KMS-11 (cell line): ENCODE measurements around the gene COPS8.

Experiments used
- H2AFZ ChIP-seq: fragments of 200-600 bp; sonication (generic); 2 replicates; pipeline ENCODE4 v1.6.1; 2016; ENCODE audit warnings: antibody characterized with exemption, mixed run types, low read depth
- H3K27ac ChIP-seq: fragments of 200-600 bp; sonication (generic); 2 replicates; pipeline ENCODE4 v1.6.1; 2016; ENCODE audit warnings: mild to moderate bottlenecking, mixed run types
- H3K27me3 ChIP-seq: fragments of 200-600 bp; sonication (generic); 2 replicates; pipeline ENCODE4 v1.6.1; 2017; ENCODE audit warnings: mild to moderate bottlenecking, low read depth, mixed run types, moderate library complexity; ENCODE audit not compliant: insufficient read depth
- H3K36me3 ChIP-seq: fragments of 200-600 bp; sonication (generic); 2 replicates; pipeline ENCODE4 v1.6.1; 2017; ENCODE audit warnings: mild to moderate bottlenecking, mixed run types; ENCODE audit not compliant: insufficient read depth
- H3K4me1 ChIP-seq: fragments of 200-600 bp; sonication (generic); 2 replicates; pipeline ENCODE4 v1.6.1; 2016; ENCODE audit warnings: mild to moderate bottlenecking, low read depth, mixed run types; ENCODE audit not compliant: poor library complexity, severe bottlenecking
- H3K4me2 ChIP-seq: fragments of 200-600 bp; sonication (generic); 2 replicates; pipeline ENCODE4 v1.7.0; 2016; ENCODE audit warnings: mild to moderate bottlenecking, mixed run types
- H3K4me3 ChIP-seq: fragments of 200-600 bp; sonication (generic); IDR thresholded peaks from 2 replicates; pipeline ENCODE4 v1.6.1; 2017; ENCODE audit warnings: low read depth, low read length, mixed read lengths; ENCODE audit not compliant: insufficient read depth
- H3K79me2 ChIP-seq: fragments of 200-600 bp; sonication (generic); 2 replicates; pipeline ENCODE4 v1.6.1; 2016; ENCODE audit warnings: low read depth, mixed run types; ENCODE audit not compliant: insufficient read depth
- H3K9ac ChIP-seq: fragments of 200-600 bp; sonication (generic); 2 replicates; pipeline ENCODE4 v1.6.1; 2016; ENCODE audit warnings: mild to moderate bottlenecking, mixed run types
- H4K20me1 ChIP-seq: fragments of 200-600 bp; sonication (generic); 2 replicates; pipeline ENCODE4 v1.6.1; 2016; ENCODE audit warnings: mild to moderate bottlenecking, mixed run types; ENCODE audit not compliant: insufficient read depth
- CTCF ChIP-seq: fragments of 200-600 bp; sonication (generic); conservative IDR thresholded peaks from 2 replicates; pipeline ENCODE4 v1.6.1; 2017; ENCODE audit warnings: low read depth, mild to moderate bottlenecking, antibody characterized with exemption, low read length, moderate library complexity, mixed read lengths

Gene COPS8

DNA sequence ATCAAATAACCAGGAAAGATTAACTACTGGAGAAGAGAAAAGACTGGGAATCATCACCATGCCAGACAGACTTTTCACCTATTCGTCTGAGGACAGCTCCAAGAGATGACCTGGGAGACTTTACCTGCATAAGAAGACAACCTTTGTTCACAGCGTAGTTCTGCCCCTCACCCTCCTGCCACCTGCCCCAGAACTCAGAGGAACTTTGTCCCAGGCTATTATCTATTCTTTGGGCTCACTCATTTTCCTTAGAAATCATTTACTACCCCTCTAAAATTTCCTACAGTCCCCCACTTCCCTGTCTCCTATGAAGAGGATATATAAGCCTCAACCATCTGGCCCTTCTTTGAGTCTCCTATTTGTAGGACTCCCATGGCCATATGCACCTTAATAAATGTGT is 19.3 kb upstream of the COPS8 start:
- Histone ChIP-seq H3K4me3 (no peak overlapping the region), H3K4me2 (no peak overlapping the region), H3K9ac (no peak overlapping the region), H3K36me3 (no peaks in the 10 kb centered on the region), H3K4me1 (peaks cover 8% of the 10 kb centered on the region), H3K27me3 (no peaks in the 10 kb centered on the region), H4K20me1 (no peaks in the 10 kb centered on the region), H3K27ac (no peak overlapping the region), H2AFZ (no peak overlapping the region), H3K79me2 (no peaks in the 10 kb centered on the region)
- TF ChIP-seq CTCF, result no peak

DNA sequence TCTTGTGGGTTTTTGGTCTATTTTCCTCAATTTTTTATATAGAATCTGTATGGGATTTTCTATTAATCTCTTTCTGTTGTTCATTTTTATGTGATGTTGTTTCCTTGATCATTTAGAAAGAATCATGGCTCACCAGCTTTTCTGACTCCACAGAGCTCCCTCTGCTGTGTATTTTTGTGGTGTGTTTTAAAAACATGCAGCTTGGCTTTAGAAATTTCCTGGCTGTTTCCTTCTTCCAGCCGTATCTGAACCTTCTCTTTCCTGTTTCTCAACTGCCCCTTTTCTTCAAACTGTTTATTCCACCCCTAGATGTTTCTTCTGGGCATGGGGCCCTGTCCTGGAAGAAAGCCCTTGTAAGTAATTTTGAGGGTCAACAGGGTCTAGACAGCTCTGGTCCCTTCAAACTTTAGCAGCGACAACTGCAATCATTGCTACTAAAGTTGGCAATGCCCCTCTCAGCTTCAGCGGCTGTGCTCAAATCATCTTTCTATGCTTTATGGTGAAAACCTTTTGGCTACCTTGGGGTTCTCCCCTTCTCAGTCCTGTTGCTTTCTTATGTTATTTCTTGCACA is 17.6 kb upstream of the COPS8 start:
- no peaks in the 10 kb centered on the region for H3K79me2 ChIP-seq
- H3K4me2 ChIP-seq, result no peak overlapping the region
- no peak overlapping the region for H2AFZ ChIP-seq
- no peaks in the 10 kb centered on the region for H3K4me1 ChIP-seq
- H4K20me1 ChIP-seq, result no peaks in the 10 kb centered on the region
- no peak overlapping the region for H3K27ac ChIP-seq
- H3K27me3 ChIP-seq, result no peaks in the 10 kb centered on the region
- no peak overlapping the region for H3K4me3 ChIP-seq
- H3K9ac ChIP-seq, result no peak overlapping the region
- no peaks in the 10 kb centered on the region for H3K36me3 ChIP-seq
- TF ChIP-seq CTCF, result no peak

DNA sequence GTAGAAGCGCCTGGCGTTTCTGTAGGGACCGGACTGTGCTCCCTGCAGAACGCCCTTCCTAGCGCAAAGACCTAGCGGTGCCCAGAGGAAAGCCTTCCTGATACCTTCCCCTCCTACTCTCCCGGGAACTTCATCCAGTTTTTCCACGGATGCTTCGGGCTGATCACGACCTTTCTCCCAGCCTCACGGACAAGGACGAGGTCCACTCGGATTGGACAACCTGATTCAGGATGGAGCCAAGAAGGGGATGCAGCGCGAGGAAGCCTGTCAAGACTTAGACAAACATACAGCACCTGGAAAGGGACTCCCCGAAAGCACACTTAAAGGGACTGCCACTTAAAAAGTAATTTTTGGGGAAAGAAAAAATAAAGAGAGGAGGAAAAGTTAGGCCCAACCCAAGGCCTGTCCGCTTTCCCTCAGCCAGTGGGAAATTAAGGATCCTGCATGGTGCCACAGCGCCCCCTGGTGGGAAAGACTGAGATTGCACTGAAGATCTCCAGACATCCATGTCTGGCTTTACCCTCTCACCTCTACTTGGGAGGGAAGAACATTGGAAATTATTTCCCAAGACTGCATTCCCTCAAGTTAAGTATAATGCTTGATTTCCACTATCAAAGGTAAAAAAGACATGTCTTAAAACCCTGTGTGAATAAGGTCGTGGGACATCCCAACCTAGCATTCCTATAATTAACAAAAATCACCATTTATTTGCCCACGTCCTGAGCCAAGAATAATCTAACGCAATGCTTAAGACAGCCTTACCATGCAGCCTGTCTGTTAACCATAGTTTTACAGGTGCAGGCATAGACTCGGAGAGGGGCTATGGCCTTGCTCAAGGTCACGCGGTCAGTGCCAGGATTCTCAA is 13.4 kb upstream of the COPS8 start:
- Histone ChIP-seq H2AFZ (no peak overlapping the region), H3K4me1 (no peaks in the 10 kb centered on the region), H3K27ac (no peak overlapping the region), H4K20me1 (no peaks in the 10 kb centered on the region), H3K9ac (no peak overlapping the region), H3K27me3 (no peaks in the 10 kb centered on the region), H3K4me2 (no peak overlapping the region), H3K4me3 (no peak overlapping the region), H3K79me2 (no peaks in the 10 kb centered on the region), H3K36me3 (no peaks in the 10 kb centered on the region)
- peak; percentile 97 for TF ChIP-seq CTCF

DNA sequence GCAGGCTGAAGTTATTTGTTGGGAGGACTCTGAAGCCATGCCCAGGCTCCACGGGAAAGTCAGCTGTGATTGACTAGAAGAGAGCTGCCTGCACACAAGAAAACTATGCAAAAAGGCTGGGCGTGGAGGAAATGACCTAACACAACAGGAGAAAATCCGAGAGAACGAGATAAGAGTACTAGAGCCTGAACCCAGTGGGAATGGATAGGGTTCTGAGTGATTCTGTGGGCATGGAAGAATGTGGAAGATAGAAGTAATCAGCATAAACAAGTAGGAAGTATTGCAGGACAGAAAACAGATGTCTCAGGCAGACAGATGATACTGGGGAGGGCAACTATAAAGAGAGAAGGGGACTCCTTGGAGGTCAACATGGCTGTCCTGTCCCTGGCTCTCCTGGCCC is 12.1 kb upstream of the COPS8 start:
- H3K36me3 ChIP-seq, result no peaks in the 10 kb centered on the region
- no peak for TF ChIP-seq CTCF
- no peaks in the 10 kb centered on the region for H3K4me1 ChIP-seq
- no peak overlapping the region for H3K9ac ChIP-seq
- no peak overlapping the region for H2AFZ ChIP-seq
- no peaks in the 10 kb centered on the region for H3K79me2 ChIP-seq
- no peak overlapping the region for H3K4me3 ChIP-seq
- no peaks in the 10 kb centered on the region for H3K27me3 ChIP-seq
- H3K4me2 ChIP-seq, result no peak overlapping the region
- no peaks in the 10 kb centered on the region for H4K20me1 ChIP-seq
- H3K27ac ChIP-seq, result no peak overlapping the region
